ENCODE measurements around the gene CUX1. TPM values are rescaled to one million over a fixed set of nuclear protein-coding genes. Genes with fewer than 3 reads are reported as not detected.
"Not testable (repeated sequence)": the region's sequence is repeated elsewhere in the genome, so short reads cannot be mapped to it uniquely, and the experiment has no call there.

The CUX1 gene
- total RNA-seq, 4 donors from 2014 or later = 52.5 to 93.6 (median 63.7) TPM

GRCh38 chr7:102221961-102222360 is 404.5 kb downstream of the CUX1 start:
- Histone ChIP-seq H3K36me3 (no peaks in the 10 kb centered on the region), H3K9me3 (no peaks in the 10 kb centered on the region), H3K4me1 (no peaks in the 10 kb centered on the region), H3K27me3 (no peaks in the 10 kb centered on the region), H3K4me3 (no peak overlapping the region), H3K27ac (no peak overlapping the region)
- no peak for TF ChIP-seq POLR2A (IDR thresholded peaks at IDR 0.05)
- TF ChIP-seq CTCF (IDR thresholded peaks at IDR 0.05) = no peak
- no peak for TF ChIP-seq EP300 (IDR thresholded peaks at IDR 0.05)
- TF ChIP-seq POLR2AphosphoS5 (IDR thresholded peaks at IDR 0.05) = no peak
- WGBS = 98% methylated on average over 9 of the region's 9 CpGs
- DNase-seq (ENCODE audit: low spot score in 2 of 2) = no peak

GRCh38 chr7:102222445-102222844 is 405.0 kb downstream of the CUX1 start:
- no peaks in the 10 kb centered on the region for H3K27me3 ChIP-seq
- H3K9me3 ChIP-seq = no peaks in the 10 kb centered on the region
- H3K4me1 ChIP-seq = no peaks in the 10 kb centered on the region
- no peak overlapping the region for H3K4me3 ChIP-seq
- WGBS = 92% methylated on average over 12 of the region's 12 CpGs
- no peak for TF ChIP-seq POLR2A (IDR thresholded peaks at IDR 0.05)
- no peak for TF ChIP-seq EP300 (IDR thresholded peaks at IDR 0.05)
- no peak for TF ChIP-seq CTCF (IDR thresholded peaks at IDR 0.05)
- no peak for TF ChIP-seq POLR2AphosphoS5 (IDR thresholded peaks at IDR 0.05)
- H3K36me3 ChIP-seq = peaks cover 3% of the 10 kb centered on the region
- H3K27ac ChIP-seq = no peak overlapping the region
- no peak for DNase-seq (ENCODE audit: low spot score in 2 of 2)

GRCh38 chr7:102223184-102223583 is 405.8 kb downstream of the CUX1 start:
- DNase-seq (ENCODE audit: low spot score in 2 of 2) = no peak
- WGBS = 92% methylated on average over 5 of the region's 5 CpGs
- no peak for TF ChIP-seq EP300 (IDR thresholded peaks at IDR 0.05)
- no peak for TF ChIP-seq CTCF (IDR thresholded peaks at IDR 0.05)
- no peak for TF ChIP-seq POLR2AphosphoS5 (IDR thresholded peaks at IDR 0.05)
- no peak for TF ChIP-seq POLR2A (IDR thresholded peaks at IDR 0.05)
- H3K36me3 ChIP-seq = peaks cover 8% of the 10 kb centered on the region
- H3K27ac ChIP-seq = no peak overlapping the region
- H3K9me3 ChIP-seq = no peaks in the 10 kb centered on the region
- no peaks in the 10 kb centered on the region for H3K4me1 ChIP-seq
- H3K27me3 ChIP-seq = no peaks in the 10 kb centered on the region
- H3K4me3 ChIP-seq = no peak overlapping the region

GRCh38 chr7:102225025-102225424 is 407.6 kb downstream of the CUX1 start:
- no peaks in the 10 kb centered on the region for H3K4me1 ChIP-seq
- H3K27ac ChIP-seq = no peak overlapping the region
- H3K36me3 ChIP-seq = peaks cover 20% of the 10 kb centered on the region
- DNase-seq (ENCODE audit: low spot score in 2 of 2) = no peak
- 88% methylated on average over 10 of the region's 10 CpGs for WGBS
- TF ChIP-seq POLR2AphosphoS5 (IDR thresholded peaks at IDR 0.05) (no peak), POLR2A (IDR thresholded peaks at IDR 0.05) (no peak), EP300 (IDR thresholded peaks at IDR 0.05) (no peak), CTCF (IDR thresholded peaks at IDR 0.05) (no peak)
- H3K27me3 ChIP-seq = no peaks in the 10 kb centered on the region
- no peak overlapping the region for H3K4me3 ChIP-seq
- H3K9me3 ChIP-seq = no peaks in the 10 kb centered on the region

GRCh38 chr7:102227371-102227770 is 409.9 kb downstream of the CUX1 start:
- 90% methylated on average over 7 of the region's 18 CpGs for WGBS
- TF ChIP-seq POLR2A (IDR thresholded peaks at IDR 0.05) = no peak
- peaks cover 20% of the 10 kb centered on the region for H3K36me3 ChIP-seq

GRCh38 chr7:102228935-102229334 is 411.5 kb downstream of the CUX1 start:
- H3K4me1 ChIP-seq = no peaks in the 10 kb centered on the region
- no peak for DNase-seq (ENCODE audit: low spot score in 2 of 2)
- no peak overlapping the region for H3K4me3 ChIP-seq
- no peaks in the 10 kb centered on the region for H3K9me3 ChIP-seq
- WGBS = 96% methylated on average over 12 of the region's 12 CpGs
- no peak overlapping the region for H3K27ac ChIP-seq
- no peaks in the 10 kb centered on the region for H3K27me3 ChIP-seq
- TF ChIP-seq POLR2AphosphoS5 (IDR thresholded peaks at IDR 0.05) (no peak), CTCF (IDR thresholded peaks at IDR 0.05) (no peak), POLR2A (IDR thresholded peaks at IDR 0.05) (no peak), EP300 (IDR thresholded peaks at IDR 0.05) (no peak)
- peaks cover 24% of the 10 kb centered on the region for H3K36me3 ChIP-seq

More at GRCh38 chr7:102227371-102227770, 409.9 kb downstream of the CUX1 start:
- Histone ChIP-seq H3K27ac (no peak overlapping the region), H3K9me3 (no peaks in the 10 kb centered on the region), H3K4me3 (no peak overlapping the region), H3K4me1 (no peaks in the 10 kb centered on the region), H3K27me3 (no peaks in the 10 kb centered on the region)
- no peak for DNase-seq (ENCODE audit: low spot score in 2 of 2)

GRCh38 chr7:102230162-102230561 is 412.7 kb downstream of the CUX1 start:
- not testable (repeated sequence) for H3K9me3 ChIP-seq; H3K4me1 ChIP-seq; DNase-seq (ENCODE audit: low spot score in 2 of 2); H3K27ac ChIP-seq; H3K27me3 ChIP-seq; H3K4me3 ChIP-seq
- WGBS = 77% methylated on average over 5 of the region's 5 CpGs
- peaks cover 29% of the 10 kb centered on the region for H3K36me3 ChIP-seq

Measured in suprapubic skin (tissue), 4 donors.